ENCODE data around the gene SUPT20H.

The SUPT20H gene

DNA sequence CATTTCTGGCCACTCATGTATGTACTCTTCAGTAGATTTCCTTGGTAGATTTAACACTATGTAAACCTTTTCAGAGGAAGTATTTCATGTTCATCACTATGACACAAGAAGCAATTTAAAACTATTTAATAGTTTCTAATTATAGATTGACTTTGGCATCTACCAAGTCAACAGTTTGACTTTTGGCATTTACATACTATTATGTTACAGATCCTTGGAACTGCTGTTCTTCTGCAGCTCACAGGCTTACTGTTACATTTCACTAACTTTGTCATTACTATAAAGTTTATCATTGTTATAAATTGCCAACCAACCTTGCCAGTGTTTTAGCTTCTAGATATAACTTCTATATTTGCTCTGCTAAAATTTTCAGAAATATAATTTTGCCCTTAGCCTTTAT, 18.7 kb downstream of the SUPT20H start:
- H3K9me3 ChIP-seq (ENCODE audit: low read length): no peaks in the 10 kb centered on the region
- no peaks in the 10 kb centered on the region for H4K20me1 ChIP-seq (ENCODE audit: insufficient read depth, low read length)
- peaks cover 42% of the 10 kb centered on the region for H3K36me3 ChIP-seq (ENCODE audit: insufficient read depth, low read length)
- H3K9ac ChIP-seq (ENCODE audit: low read length): no peak overlapping the region
- TF ChIP-seq EZH2 (IDR thresholded peaks at IDR 0.05; ENCODE audit: borderline replicate concordance, low read length): no peak
- TF ChIP-seq, protein P1, sequence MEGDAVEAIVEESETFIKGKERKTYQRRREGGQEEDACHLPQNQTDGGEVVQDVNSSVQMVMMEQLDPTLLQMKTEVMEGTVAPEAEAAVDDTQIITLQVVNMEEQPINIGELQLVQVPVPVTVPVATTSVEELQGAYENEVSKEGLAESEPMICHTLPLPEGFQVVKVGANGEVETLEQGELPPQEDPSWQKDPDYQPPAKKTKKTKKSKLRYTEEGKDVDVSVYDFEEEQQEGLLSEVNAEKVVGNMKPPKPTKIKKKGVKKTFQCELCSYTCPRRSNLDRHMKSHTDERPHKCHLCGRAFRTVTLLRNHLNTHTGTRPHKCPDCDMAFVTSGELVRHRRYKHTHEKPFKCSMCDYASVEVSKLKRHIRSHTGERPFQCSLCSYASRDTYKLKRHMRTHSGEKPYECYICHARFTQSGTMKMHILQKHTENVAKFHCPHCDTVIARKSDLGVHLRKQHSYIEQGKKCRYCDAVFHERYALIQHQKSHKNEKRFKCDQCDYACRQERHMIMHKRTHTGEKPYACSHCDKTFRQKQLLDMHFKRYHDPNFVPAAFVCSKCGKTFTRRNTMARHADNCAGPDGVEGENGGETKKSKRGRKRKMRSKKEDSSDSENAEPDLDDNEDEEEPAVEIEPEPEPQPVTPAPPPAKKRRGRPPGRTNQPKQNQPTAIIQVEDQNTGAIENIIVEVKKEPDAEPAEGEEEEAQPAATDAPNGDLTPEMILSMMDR (IDR thresholded peaks at IDR 0.05; ENCODE audit: low read length): no peak
- no peak overlapping the region for H3K4me3 ChIP-seq (ENCODE audit: low read depth, low read length, poor library complexity, severe bottlenecking)
- H3K4me1 ChIP-seq (ENCODE audit: insufficient read depth, low read length, severe bottlenecking): no peaks in the 10 kb centered on the region
- H3K27me3 ChIP-seq (ENCODE audit: insufficient read depth, low read length): no peaks in the 10 kb centered on the region
- H3K9me2 ChIP-seq (ENCODE audit: low read depth, low read length): no peaks in the 10 kb centered on the region
- no peak overlapping the region for H2AFZ ChIP-seq (ENCODE audit: low read length)
- H3F3A ChIP-seq (ENCODE audit: insufficient read depth, low read length): no peaks in the 10 kb centered on the region
- no peak overlapping the region for H3K27ac ChIP-seq (ENCODE audit: low read depth, low read length, poor library complexity, severe bottlenecking)
- no peaks in the 10 kb centered on the region for H3K79me2 ChIP-seq (ENCODE audit: insufficient read depth, low read length)
- no peak overlapping the region for H3K4me2 ChIP-seq (ENCODE audit: low read length)

DNA sequence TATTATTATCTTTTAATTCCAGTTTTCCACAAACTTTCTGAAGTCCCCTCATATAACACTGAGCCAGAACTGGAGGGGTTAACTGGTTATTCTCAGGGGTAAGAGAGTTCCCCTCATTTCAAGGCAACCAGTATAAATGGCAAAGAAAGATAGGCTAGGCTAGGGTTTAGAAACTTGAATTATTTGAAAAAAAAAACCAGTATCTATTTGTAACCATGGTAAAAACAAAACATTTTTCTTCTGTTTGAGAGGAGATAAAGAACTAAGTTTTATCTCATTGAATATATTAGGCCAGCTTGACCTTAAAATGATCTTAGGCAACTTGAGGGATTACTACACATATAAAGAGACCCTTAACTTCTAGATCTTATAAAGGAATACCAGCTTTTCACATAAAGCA, 19.6 kb downstream of the SUPT20H start:
- TF ChIP-seq, protein P1 (IDR thresholded peaks at IDR 0.05; ENCODE audit: low read length): no peak
- TF ChIP-seq EZH2 (IDR thresholded peaks at IDR 0.05; ENCODE audit: borderline replicate concordance, low read length): no peak
- no peak overlapping the region for H3K4me2 ChIP-seq (ENCODE audit: low read length)

DNA sequence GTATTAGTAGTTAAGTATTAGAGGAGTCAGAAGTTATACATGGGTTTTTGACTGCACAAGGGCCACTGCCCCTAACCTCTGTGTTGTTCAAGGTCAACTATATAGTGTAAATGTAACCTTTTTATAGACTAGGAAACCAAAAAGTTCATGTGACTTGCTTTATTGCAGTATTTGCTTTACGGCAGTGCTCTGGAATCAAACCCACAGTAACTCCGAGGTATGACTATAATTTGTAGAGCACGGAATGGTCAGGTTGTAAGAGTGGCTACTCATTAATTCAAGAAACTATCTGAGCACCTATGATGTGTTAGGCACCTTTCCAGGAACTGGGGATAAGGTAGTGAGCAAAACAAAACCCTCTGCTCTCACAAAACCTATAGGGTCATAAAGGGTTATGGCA, 22.2 kb downstream of the SUPT20H start:
- Histone ChIP-seq H3K4me3 (ENCODE audit: low read depth, low read length, poor library complexity, severe bottlenecking) (no peak overlapping the region), H3K4me1 (ENCODE audit: insufficient read depth, low read length, severe bottlenecking) (no peaks in the 10 kb centered on the region), H3K27me3 (ENCODE audit: insufficient read depth, low read length) (no peaks in the 10 kb centered on the region), H3K79me2 (ENCODE audit: insufficient read depth, low read length) (no peaks in the 10 kb centered on the region), H2AFZ (ENCODE audit: low read length) (no peak overlapping the region), H3K4me2 (ENCODE audit: low read length) (no peak overlapping the region), H3K36me3 (ENCODE audit: insufficient read depth, low read length) (peaks cover 51% of the 10 kb centered on the region), H3K9ac (ENCODE audit: low read length) (no peak overlapping the region), H3K9me2 (ENCODE audit: low read depth, low read length) (no peaks in the 10 kb centered on the region), H3K9me3 (ENCODE audit: low read length) (no peaks in the 10 kb centered on the region), H3F3A (ENCODE audit: insufficient read depth, low read length) (no peaks in the 10 kb centered on the region), H3K27ac (ENCODE audit: low read depth, low read length, poor library complexity, severe bottlenecking) (no peak overlapping the region), H4K20me1 (ENCODE audit: insufficient read depth, low read length) (no peaks in the 10 kb centered on the region)
- TF ChIP-seq, protein P1 (IDR thresholded peaks at IDR 0.05; ENCODE audit: low read length): no peak
- TF ChIP-seq EZH2 (IDR thresholded peaks at IDR 0.05; ENCODE audit: borderline replicate concordance, low read length): no peak

More for the DNA sequence above, 19.6 kb downstream of the SUPT20H start:
- Histone ChIP-seq H3K9ac (ENCODE audit: low read length) (no peak overlapping the region), H3F3A (ENCODE audit: insufficient read depth, low read length) (no peaks in the 10 kb centered on the region), H3K9me2 (ENCODE audit: low read depth, low read length) (no peaks in the 10 kb centered on the region), H3K27ac (ENCODE audit: low read depth, low read length, poor library complexity, severe bottlenecking) (no peak overlapping the region), H2AFZ (ENCODE audit: low read length) (no peak overlapping the region), H3K9me3 (ENCODE audit: low read length) (no peaks in the 10 kb centered on the region), H3K36me3 (ENCODE audit: insufficient read depth, low read length) (peaks cover 51% of the 10 kb centered on the region), H3K79me2 (ENCODE audit: insufficient read depth, low read length) (no peaks in the 10 kb centered on the region), H4K20me1 (ENCODE audit: insufficient read depth, low read length) (no peaks in the 10 kb centered on the region), H3K4me1 (ENCODE audit: insufficient read depth, low read length, severe bottlenecking) (no peaks in the 10 kb centered on the region), H3K27me3 (ENCODE audit: insufficient read depth, low read length) (no peaks in the 10 kb centered on the region), H3K4me3 (ENCODE audit: low read depth, low read length, poor library complexity, severe bottlenecking) (no peak overlapping the region)

All from OCI-LY1 (cell line).